Embryonic facial prominence (tissue), 1 donor: ENCODE measurements around the gene ZDHHC6.
"Not testable (repeated sequence)": the region's sequence is repeated elsewhere in the genome, so short reads cannot be mapped to it uniquely, and the experiment has no call there.

Experiments used
- DNase-seq: peaks from one replicate; pipeline ENCODE4 v3.0.0-alpha.2; 2016; ENCODE audit errors: extremely low spot score

Gene ZDHHC6

DNA sequence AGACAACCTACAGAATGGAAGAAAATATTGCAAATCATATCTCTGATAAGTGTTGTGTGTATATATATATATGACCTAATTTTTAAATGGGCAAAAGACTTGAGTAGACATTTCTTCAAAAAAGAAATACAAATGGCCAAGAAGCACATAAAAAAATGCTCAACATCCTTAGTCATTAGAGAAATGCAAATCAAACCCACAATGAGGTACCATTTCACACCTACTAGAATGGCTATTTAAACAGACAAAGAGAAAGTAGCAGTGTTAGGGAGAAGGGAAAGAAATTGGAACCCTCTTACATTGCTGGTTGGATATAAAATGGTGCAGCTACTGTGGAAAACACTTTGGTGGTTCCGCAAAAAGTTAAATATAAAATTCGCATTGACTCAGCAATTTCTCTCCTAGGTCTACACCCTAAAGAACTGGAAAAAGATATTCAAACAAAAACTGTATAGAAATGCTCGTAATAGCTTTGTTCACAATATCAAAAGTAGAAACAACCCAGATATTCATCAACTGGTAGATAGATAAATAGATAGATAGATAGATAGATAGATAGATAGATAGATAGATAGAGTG, 56.5 kb downstream of the ZDHHC6 start:
- DNase-seq, result no peak

DNA sequence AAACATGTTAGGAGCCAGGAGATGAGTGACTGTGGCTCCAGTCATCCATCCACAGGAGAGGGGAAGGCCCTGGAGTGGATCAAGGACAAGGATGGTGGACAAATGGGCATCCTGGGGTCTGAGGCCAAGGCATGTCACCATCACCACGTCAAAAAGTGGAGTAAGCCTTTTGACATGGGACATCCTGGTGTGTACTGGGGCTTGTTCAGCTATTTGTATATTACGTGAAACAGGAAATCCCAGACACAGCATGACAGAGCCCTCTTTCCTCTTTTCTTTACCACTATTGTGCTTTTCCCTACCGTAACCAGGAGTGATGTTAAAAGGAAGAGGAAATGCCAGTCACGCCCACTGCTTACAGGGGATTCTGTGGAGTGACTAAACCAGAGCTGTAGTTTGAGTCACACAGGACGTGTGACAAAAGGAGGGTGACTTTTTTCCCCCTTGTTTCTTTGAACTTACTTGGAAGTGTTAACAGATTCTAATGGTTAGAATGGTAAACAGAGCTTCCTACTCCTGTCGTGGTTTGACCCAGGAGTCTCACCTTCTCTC, 57.4 kb downstream of the ZDHHC6 start:
- DNase-seq, result no peak

DNA sequence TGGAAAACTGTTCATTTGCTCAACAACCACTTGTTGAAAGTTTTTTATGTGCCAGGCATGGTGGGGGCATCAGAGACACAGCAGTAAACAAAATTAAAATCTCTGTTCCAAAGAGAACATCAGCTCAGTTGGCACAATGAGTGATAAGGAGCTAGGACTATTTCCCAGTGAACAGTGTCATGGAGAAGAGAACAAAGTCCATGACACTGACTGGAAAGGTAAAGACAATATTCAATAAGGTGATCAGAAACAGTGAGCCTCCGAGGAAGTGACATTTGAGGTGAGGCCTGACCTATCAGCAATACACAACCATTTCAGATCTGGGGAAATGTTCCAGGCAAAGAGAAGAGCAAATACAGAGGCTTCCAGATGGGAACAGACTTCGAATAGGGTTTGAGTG, 58.2 kb downstream of the ZDHHC6 start:
- no peak for DNase-seq

DNA sequence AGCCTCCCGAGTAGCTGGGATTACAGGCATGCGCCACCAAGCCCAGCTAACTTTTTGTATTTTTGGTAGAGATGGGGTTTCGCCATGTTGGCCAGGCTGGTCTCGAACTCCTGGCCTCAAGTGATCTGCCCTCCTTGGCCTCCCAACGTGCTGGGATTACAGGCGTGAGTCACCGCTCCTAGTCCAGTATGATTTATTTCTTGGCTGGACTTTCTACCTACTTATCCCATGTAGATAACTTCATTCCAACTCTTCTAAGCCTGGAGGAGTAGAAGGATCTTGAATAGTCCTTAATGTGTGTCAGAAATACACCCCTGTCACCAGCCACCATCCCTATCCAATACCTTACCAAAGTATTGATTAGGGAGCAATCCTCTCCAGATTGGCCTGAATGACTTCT, 58.7 kb downstream of the ZDHHC6 start:
- not testable (repeated sequence) for DNase-seq

DNA sequence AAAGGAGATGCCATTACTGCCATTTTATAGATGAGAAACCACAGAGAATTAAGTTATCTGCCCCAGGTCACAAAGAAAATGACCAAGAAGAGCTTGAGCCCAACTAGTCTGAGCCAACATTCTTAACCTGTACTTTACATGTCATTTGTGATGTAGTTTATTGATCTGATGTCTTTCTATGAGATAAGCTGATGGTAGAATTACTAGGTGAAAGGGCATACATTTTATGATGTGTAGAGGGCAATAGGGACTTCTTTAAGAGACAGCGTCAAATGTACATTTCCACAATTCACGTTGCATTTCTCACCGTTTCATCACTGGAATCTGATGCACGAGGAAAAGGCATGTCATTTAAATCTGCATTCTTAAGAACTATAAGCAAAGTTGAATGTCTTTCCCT, 61.5 kb downstream of the ZDHHC6 start:
- no peak for DNase-seq

DNA sequence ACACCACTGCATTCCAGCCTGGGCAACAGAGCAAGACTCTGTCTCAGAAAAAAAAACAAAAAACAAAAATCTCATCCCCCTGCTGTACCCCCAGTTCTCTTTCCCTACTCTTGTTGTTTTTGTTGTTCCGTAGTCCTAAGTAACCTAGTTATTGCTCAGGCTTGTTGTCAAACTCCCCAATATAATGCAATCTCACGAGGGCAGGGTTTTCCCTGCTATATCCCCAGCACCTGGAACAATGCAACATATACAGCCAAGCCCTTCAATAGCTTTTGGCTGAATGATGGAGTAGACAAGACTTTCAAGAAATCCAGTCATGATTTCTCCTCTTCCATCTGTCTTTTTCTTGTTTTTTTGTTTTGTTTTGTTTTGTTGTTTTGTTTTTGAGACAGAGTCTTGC, 62.6 kb downstream of the ZDHHC6 start:
- DNase-seq, result no peak

DNA sequence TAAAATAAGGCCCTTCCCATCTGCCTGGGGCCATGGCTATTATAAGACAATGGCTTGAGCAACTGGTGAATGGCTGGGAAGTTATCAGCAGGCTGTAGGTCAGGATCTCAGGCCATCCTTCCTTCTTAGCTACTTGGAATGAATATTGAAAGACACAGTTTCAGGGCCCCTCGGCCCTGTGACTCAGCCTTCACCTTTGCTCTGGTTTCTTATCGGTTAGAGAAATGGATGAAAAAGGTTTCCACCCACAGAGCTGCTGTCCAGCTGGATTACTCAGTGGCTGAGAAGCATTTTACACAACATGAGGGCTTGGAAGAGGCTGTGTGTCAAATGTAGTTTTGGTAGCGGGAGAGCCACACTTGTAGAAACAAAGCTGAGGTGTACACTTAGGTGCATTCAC, 63.4 kb downstream of the ZDHHC6 start:
- DNase-seq, result no peak

DNA sequence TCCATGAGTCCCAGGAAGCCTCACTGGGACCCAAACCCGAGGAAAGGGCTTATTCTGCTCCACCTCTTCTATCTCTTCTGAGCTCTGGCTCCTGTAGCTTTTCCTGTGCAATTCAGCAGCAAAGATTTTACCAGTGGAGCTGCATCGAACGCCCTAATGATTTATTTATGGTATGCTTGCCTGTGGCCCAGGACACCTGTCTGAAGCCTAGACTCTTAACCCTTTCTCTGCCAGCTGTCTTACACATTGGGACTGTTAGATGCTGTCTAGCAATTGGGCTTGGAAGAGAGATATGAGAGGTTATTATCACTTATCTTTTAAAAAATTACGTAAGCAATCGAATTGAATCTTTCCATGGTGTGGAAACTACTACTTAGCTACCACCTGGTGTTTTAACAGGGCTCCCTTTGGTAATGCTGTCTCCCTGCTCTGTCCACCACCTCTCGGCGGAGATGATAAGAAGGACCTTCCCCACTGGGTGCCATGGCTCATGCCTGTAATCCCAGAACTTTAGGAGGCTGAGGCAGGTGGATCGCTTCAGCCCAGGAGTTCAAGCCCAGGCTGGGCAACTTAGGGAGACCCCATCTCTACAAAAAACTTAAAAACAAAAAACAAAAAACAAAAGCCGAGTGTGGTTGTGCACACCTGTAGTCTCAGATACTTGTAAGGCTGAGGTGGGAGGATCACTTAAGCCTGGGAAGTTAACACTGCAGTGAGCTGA, 64.0 kb downstream of the ZDHHC6 start:
- DNase-seq, result no peak
